GM12864 (cell line): ENCODE measurements around the gene WDR1.

Experiments
- DNase-seq: peaks from one replicate; pipeline ENCODE4 v3.0.0-alpha.2; 2011; ENCODE audit warnings: low read depth
- H3K4me3 ChIP-seq: 2 replicates; pipeline ENCODE4 v1.5.1; 2011; ENCODE audit warnings: mild to moderate bottlenecking, low read depth, low read length, control low read depth
- TF ChIP-seq, protein P1 (sequence below): IDR thresholded peaks from 2 replicates; pipeline ENCODE4 v1.5.1; 2011; ENCODE audit warnings: low read depth, mild to moderate bottlenecking, moderate library complexity, low read length, control low read depth, inconsistent platforms; ENCODE audit errors: missing control alignments

Gene WDR1

DNA sequence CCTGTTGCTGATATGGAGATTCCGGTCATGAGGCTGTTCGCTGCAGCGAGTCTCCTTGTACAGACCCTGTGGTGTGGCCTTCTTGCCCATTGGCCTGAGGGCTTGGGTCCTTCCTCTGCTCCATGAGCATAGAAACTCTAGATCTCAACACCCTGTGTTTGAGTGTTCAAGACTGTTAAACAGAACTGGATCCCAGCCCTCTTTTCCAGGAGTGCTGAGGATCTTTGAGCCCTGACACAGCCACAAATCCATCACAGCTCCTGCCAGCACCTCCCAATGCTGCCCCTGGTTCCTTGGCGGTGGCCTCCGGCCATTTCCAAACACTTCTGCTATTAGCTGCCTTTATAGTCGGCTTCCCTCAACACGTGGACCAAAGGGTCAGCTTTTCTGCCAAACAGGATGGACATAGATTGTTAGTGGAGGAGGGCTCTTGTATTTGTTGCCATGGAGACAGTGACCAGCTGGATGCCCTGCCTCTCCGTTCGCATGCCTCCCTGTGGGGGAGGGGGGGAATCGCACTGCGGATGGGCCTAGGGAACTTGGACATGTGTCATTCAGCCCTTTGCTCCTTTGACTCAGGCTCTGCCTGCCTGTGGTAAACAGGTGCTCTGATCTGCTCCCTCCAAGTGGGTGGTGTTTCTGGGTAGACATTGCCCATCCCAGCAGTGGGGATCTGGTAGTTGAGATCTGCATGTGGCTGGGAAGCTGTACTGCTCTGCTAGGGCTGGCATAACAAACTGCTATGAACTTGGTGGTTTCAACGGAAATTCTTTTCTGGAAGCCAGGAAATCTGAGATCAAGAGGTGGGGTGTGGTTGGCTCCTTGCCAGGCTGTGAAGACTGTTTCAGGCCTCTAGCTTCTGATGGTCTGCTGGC lies 6.9 kb upstream of the WDR1 start:
- no peak for DNase-seq

DNA sequence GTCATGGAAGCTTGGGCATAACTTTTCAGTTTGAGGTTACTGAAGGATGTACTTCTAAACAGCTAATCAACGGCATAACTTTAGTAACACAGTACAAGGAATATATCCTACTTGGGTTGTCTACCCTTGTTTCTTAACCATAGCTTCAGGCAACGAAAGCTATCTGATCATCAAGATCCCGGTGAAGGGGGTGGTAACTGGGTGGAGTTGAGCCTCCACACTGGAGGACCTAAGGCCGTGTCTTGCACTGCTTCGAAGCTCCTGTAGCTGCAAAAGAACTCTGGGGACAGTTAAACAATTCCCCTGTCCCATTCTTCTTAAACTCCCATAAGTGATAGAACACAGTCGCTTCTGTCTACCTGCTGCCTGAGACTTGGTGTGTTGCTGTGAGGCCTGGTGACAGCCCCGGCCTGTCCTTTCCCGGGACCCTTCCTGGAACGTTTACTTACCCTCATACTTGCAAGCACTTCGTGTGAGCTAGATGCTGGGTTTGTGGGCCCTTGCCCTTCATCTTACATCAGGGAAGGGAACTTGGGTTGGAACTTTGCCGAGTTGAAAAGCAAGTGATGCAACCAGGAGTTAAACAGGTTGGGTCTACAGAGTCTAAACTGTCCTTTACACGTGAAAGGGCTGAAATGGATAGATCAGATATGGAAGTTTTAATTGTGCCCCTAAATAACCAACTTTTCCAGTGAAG lies 5.8 kb upstream of the WDR1 start:
- no peak overlapping the region for H3K4me3 ChIP-seq
- TF ChIP-seq, protein P1, sequence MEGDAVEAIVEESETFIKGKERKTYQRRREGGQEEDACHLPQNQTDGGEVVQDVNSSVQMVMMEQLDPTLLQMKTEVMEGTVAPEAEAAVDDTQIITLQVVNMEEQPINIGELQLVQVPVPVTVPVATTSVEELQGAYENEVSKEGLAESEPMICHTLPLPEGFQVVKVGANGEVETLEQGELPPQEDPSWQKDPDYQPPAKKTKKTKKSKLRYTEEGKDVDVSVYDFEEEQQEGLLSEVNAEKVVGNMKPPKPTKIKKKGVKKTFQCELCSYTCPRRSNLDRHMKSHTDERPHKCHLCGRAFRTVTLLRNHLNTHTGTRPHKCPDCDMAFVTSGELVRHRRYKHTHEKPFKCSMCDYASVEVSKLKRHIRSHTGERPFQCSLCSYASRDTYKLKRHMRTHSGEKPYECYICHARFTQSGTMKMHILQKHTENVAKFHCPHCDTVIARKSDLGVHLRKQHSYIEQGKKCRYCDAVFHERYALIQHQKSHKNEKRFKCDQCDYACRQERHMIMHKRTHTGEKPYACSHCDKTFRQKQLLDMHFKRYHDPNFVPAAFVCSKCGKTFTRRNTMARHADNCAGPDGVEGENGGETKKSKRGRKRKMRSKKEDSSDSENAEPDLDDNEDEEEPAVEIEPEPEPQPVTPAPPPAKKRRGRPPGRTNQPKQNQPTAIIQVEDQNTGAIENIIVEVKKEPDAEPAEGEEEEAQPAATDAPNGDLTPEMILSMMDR: no peak
- DNase-seq: no peak

More for the DNA sequence above, 6.9 kb upstream of the WDR1 start:
- TF ChIP-seq, protein P1: no peak
- no peak overlapping the region for H3K4me3 ChIP-seq

DNA sequence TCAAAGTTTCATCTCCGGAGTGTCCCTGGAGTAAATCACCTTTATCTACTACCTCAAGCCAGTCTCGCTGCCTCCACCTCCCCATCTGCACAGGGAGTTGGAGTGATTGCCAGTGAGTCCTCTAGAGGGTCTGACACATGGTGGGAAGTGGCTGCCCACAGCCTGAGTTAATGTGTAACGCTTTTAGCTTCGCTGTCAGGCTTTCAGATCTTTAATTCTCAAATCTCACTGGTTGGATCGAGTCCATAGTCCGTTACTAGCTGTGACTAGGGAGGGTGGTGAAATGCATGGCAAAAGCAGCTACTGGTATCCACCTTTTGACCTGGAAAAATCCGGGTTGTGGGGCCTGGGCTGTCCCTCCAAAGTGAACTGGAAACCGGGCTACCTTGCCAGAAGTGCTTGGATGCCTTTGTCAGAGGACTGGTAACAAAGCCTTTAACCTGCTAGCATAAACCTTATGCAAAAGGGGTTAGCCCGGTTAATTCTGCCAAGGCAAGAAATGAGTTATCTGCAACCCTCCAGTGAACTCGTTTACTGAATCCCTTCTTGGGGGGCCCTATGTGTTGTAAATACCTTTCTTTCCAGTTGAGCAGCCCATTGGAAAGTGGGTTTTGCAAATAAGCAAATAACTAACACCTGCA lies 5.1 kb upstream of the WDR1 start:
- H3K4me3 ChIP-seq: no peak overlapping the region
- DNase-seq: no peak
- TF ChIP-seq, protein P1: no peak

- no peak for DNase-seq
- TF ChIP-seq, protein P1: no peak
- H3K4me3 ChIP-seq: no peak overlapping the region
Observed at GRCh38 chr4:10120943-10121567, 4.5 kb upstream of the WDR1 start.

DNA sequence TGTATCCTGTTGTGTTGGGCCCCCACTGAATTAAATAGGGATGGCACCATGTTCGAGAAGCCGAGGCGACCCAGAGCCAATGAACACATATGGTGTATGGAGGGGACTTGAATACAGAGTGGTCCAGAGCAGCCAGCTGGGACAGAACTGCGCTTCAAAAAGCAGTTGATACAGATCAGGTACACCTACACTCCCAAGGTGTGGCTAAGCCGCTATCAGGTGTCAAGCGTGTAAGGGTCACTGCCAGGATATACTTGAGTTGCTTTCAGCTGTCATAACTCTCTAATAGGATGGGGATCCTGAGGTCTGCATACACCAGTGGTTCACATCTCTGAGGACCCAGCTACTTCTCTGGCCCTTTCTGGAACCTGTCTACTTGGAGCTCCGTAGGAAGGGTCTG lies 3.2 kb upstream of the WDR1 start:
- no peak for DNase-seq
- TF ChIP-seq, protein P1: no peak
- no peak overlapping the region for H3K4me3 ChIP-seq

DNA sequence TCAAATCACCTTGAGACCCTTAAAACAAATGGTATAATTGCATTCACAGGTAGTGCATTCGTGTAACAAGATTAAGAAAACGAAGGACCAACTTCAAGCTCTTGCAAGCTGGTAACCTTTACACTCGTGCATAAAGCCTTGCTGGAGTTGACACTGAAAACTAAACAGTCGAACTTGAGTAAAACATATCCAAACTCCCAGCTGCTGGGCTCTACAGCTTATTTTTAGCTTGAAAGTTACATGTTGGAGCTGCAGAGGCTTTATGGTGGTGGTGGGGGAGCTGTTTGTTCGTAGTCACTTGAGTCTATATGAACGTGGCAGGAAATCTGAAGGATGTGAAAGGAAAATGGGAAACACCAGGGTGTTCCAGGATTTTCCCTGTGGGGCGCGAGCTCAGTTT lies 2.7 kb upstream of the WDR1 start:
- H3K4me3 ChIP-seq: no peak overlapping the region
- TF ChIP-seq, protein P1: no peak
- no peak for DNase-seq
